ENCODE measurements around the gene DPPA5.
A peak's percentile ranks its signal among the peaks of the same experiment; 100 is the strongest.
"Not testable (repeated sequence)": the region's sequence is repeated elsewhere in the genome, so short reads cannot be mapped to it uniquely, and the experiment has no call there.

DPPA5 gene

DNA sequence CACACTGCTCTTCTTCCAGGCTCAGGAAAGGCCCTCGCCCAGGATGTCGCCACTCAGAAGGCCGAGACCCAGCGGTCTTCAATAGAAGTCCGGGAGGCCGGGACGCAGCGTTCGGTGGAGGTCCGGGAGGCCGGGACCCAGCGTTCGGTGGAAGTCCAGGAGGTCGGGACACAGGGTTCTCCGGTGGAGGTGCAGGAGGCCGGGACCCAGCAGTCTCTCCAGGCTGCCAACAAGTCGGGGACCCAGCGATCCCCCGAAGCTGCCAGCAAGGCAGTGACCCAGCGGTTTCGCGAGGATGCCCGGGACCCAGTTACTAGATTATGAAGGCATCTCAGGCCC lies 9.4 kb upstream of the DPPA5 start:
- no peak for DNase-seq

DNA sequence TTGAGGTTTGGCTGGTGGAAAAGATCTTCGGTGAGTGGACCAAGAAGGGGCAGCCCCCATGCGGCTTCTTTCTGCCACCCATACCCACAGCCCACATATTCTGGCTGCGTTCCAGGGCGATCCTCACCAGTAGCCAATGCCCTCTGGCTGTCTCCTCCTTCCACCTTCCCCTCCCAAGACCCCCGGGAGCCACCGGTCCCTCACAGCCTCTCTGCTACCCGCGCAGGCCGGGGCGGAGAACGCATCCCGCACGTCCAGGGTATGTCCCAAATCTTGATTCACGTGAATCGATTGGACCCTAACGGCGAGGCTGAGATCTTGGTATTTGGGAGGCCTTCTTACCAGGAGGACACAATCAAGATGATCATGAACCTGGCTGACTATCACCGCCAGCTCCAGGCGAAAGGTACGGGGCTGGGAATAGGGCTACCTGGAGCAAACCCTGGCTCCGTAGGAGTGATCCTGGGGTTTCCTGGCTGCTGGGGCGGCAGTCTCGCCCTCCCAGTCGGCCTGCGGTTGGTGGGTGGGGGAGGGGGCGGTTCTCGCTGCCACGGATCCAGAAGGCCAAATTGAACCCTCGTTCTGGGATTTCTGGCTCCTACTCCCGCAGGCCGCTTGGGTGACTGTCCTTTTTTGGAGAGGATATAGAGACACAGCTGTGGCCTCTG lies 8.9 kb upstream of the DPPA5 start:
- no peak for DNase-seq

GRCh38 chr6:73362358-73362757 lies 8.3 kb upstream of the DPPA5 start, which contains the start of gene KHDC3L:
Gene KHDC3L (plus strand): TSS chr6:73362658. CDS start chr6:73362730, 72 bp downstream.
- no peak for DNase-seq

- no peak for DNase-seq
Measured at GRCh38 chr6:73349311-73349710, 4.8 kb downstream of the DPPA5 start.

GRCh38 chr6:73348550-73349204 lies 5.4 kb downstream of the DPPA5 start:
- DNase-seq, result no peak

GRCh38 chr6:73343164-73343563 lies 10.9 kb downstream of the DPPA5 start:
- no peak for DNase-seq

- DNase-seq, result no peak
Measured at GRCh38 chr6:73342174-73342573, 11.9 kb downstream of the DPPA5 start.

GRCh38 chr6:73341335-73341734 lies 12.7 kb downstream of the DPPA5 start:
- no peak for DNase-seq

DNA sequence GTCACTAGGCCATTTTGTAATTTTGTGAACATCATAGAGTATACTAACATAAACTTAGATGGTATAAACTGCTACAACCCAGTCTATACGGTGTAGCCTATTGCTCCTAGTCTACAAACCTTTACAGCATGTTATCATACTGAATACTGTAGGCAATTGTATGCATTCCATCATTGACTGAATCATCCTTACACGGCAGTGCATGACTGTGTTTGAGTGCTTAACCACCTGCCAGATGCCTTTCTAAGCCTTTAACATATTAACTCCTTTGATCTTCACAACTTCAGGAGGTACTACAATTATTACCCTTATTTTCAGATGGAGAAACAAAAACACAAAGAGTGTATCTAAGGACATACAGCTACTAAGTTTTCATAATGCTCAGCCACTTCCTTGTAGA lies 14.0 kb downstream of the DPPA5 start:
- DNase-seq, result no peak

DNA sequence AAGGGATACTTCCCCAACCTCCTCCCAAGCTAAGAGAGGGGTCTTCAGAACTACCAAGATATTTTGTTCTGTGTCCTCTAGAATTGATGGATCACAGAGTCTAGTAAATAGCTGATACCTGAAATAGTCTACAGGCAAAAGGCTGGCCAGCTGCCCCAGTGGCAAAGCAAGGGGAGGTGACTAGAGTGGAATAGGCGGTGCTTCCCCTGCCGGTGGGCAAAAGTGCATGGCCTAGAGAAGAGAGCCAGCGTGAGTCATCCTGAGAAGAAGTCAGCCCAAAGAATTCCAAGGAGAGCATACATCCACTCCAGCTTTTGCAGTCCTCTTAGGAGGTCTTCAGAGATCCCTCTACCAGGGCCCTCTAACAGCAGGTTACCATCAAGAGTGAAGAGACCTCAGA lies 14.7 kb downstream of the DPPA5 start:
- DNase-seq, result no peak

- no peak for DNase-seq
Measured at GRCh38 chr6:73329201-73329600, 24.9 kb downstream of the DPPA5 start.

DNA sequence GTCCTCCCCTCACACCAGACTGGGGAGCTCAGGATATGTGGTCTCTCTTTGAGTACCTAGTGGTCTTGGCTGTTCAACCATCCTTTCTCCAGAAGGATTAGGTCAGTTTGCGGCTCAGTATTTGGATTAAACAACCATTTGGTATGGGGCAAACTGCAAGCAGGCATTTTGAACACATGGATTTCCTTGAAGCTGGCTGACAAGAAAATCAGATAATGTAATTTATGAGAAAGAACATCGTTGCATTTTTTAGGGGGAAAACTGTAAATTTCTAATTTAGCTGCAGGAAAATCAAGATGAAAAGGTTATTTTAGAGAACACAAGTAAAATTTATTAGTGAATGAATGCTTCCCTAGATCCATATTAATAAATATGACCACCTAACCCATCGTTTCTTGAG lies 25.3 kb downstream of the DPPA5 start:
- no peak for DNase-seq

- DNase-seq, result no peak
Measured at GRCh38 chr6:73325656-73326055, 28.4 kb downstream of the DPPA5 start.

DNA sequence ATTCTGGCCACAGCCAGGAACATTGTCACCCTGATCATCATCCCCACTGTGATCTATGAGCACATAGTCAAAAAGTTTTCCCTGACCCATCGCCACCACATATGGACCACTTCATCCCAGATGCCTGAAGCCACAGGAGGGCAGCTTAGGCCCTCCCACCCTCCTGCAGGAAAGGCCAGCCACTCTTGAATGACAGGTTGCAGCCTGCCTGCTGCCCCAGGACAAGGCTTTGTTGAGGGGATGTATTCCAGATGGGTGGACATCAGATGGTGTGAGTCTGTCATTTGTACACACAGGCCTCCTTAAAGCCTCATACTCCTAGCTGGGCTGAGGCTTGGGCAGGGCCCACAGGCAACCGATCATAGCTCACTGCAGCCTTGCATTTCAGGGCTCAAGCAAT lies 30.8 kb downstream of the DPPA5 start:
- no peak for DNase-seq

DNA sequence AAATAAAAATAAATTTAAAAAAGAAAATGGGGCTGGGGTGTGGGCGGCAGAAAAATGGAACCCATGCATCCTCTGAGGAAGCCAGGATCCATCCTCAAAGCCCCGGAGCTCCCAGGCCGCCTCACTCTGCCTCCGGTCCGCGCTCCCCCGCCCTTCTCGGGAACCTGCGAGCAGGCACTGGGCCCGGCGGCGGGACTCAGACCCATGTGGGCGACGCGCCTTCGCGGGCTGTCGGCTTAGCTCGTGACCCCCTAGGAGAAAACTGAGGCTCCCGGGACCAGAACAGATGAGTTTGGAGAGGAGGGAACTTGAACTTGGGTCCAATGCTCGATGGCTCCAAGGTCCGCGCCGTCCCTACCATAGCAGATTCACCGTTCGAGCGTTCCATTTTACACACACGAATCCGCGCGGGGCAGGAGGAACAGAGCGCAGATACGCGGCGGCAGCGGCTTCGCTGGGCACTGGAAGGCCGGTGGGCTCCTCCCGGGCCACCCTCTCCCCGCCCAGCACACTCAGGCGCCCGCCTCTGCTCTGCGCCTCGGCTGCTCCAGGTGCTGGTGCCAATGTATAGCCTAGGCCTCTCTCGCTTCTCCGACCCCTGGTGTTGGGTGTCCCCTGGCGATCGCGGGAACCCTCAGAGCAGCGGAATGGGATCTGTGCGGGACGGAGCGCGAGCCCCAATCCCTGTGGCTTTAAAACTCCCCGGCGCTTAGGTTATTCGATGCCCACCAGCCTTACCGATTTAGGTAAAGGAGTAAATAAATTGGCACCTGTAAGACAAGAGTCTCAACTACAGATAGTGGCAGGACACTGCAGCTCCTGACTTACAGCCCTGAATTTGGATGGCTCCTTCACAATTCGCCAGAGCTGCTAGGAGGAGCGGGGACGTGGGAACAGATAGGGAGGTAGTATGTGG lies 39.2 kb downstream of the DPPA5 start:
- DNase-seq, result no peak

DNA sequence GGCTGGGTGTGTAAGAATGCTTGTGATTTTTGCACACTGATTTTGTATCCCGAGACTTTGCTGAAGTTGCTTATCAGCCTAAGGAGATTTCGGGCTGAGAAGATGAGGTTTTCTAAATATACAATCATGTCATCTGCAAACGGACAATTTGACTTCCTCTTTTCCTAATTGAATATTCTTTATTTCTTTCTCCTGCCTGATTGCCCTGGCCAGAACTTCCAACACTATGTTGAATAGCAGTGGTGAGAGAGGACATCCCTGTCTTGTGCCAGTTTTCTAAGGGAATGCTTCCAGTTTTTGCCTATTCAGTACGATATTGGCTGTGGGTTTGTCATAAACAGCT lies 43.6 kb downstream of the DPPA5 start:
- not testable (repeated sequence) for DNase-seq

DNA sequence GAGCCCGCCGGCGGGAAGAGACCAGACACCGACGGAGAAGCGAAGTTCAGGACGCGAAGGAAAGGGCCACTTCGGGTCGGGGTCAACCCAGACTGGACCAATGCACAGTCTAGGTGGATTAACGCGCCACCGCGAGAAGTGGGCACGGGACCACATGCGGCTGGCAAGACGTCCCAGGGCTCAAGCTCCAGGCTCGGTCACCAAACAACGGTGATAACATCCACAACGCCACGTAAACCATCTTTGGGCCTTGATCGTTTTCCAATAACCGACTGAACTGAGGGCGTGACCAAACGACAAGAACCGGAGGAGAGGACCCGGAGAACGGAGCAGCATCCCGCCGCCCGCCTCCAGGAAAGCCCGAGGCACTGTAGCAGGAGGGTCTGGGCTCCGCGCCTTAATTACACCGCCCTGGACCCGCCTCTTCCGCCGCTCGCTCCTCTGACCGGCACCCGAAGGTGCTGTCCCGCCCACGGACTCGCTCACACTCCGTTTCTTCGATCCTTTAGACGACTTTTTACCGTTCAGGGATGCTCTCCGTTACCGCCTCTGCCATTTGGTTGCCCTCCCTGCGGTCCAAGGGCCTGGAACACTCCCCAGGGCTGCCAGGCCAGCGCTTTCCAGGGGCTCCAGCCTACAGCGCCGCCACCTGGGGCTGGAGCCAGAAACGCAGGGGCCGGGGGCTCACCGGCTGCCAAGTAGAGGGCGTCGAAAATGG lies 44.1 kb downstream of the DPPA5 start:
- DNase-seq, result peak; percentile 21

GRCh38 chr6:73309535-73309784 lies 44.6 kb downstream of the DPPA5 start:
- DNase-seq, result no peak

DNA sequence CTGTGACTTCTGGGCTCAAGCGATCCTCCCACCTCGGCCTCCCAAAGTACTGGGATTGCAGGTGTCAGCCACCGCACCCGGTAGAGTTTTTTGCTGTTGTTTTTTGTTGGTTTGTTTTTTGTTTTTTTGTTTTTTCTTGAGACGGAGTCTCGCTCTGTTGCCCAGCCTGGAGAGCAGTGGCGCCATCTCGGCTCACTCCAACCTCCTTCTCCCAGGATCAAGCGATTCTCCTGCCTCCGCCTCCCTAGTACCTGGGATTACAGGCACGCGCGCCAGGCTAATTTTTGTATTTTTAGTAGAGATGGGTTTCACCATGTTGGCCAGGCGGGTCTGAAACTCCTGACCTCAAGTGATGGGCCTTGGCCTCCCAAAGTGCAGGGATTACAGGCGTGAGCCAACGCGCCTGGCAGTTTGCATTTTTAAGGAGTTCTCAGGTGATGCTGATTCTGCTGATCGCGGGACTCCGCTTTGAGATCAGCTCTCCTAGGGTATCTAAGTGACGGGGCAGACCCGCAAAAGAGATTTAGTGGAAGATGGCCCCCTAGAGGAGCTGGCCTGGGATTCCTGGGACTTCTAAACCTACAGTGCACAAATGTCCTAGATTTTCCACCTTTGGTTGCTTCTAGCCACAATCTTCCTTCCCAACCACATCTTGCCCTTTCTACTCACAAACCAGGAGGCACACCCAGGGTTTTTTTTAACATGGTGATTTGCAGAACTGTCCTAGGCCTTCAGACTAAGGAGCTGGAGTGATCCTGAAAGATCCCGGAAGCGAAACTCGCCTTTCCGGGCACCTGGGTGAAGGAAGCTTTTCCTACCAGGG lies 45.2 kb downstream of the DPPA5 start:
- DNase-seq, result no peak

GRCh38 chr6:73303773-73304172 lies 50.3 kb downstream of the DPPA5 start:
- DNase-seq, result not testable (repeated sequence)
